HFFc6 (cell line): ENCODE results near the gene MCTS1. TPM values are rescaled to one million over a fixed set of nuclear protein-coding genes. Genes with fewer than 3 reads are reported as not detected.

Source experiments
- DNase-seq: peaks from one replicate; pipeline ENCODE4 v3.0.0-alpha.2; 2018
- H3K27ac Mint-ChIP-seq: 2 replicates; pipeline ENCODE4 v1.8.0; 2020; ENCODE audit warnings: mild to moderate bottlenecking, mixed read lengths
- H3K27me3 Mint-ChIP-seq: 2 replicates; pipeline ENCODE4 v1.8.0; 2021; ENCODE audit warnings: mild to moderate bottlenecking, moderate library complexity, mixed read lengths; ENCODE audit not compliant: insufficient read depth
- H3K36me3 Mint-ChIP-seq: 2 replicates; pipeline ENCODE4 v1.8.0; 2021; ENCODE audit warnings: low read depth, mixed read lengths
- H3K4me1 Mint-ChIP-seq: 2 replicates; pipeline ENCODE4 v1.8.0; 2020; ENCODE audit warnings: low read depth, mixed read lengths
- H3K4me3 Mint-ChIP-seq: 2 replicates; pipeline ENCODE4 v1.8.0; 2020; ENCODE audit warnings: mild to moderate bottlenecking, moderate library complexity, mixed read lengths
- H3K9me3 Mint-ChIP-seq: 2 replicates; pipeline ENCODE4 v1.8.0; 2020; ENCODE audit warnings: mild to moderate bottlenecking, mixed read lengths
- total RNA-seq, 6 experiments: library from RNA; stranded (reverse); fragmentation: NEBNext Ultra II Directional; extraction: Animal tissue kit (Norgen Biotek cat#: 25700); gene quantifications; 2 replicates in 1 of 6; 3 replicates in 5 of 6; pipeline ENCODE4 v1.2.3, GENCODE V29; 2021
- TF ChIP-seq, protein P1 (sequence below): fragments of 200-600 bp; sonication (generic); IDR thresholded peaks from 2 replicates; pipeline ENCODE4 v1.5.0; 2021; ENCODE audit warnings: antibody characterized with exemption, mild to moderate bottlenecking

The MCTS1 gene
- total RNA-seq, 6 experiments from 2014 or later, result 57.2 to 71.7 (median 64.7) TPM

- TF ChIP-seq, protein P1, sequence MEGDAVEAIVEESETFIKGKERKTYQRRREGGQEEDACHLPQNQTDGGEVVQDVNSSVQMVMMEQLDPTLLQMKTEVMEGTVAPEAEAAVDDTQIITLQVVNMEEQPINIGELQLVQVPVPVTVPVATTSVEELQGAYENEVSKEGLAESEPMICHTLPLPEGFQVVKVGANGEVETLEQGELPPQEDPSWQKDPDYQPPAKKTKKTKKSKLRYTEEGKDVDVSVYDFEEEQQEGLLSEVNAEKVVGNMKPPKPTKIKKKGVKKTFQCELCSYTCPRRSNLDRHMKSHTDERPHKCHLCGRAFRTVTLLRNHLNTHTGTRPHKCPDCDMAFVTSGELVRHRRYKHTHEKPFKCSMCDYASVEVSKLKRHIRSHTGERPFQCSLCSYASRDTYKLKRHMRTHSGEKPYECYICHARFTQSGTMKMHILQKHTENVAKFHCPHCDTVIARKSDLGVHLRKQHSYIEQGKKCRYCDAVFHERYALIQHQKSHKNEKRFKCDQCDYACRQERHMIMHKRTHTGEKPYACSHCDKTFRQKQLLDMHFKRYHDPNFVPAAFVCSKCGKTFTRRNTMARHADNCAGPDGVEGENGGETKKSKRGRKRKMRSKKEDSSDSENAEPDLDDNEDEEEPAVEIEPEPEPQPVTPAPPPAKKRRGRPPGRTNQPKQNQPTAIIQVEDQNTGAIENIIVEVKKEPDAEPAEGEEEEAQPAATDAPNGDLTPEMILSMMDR, result no peak
- Mint-ChIP-seq H3K27ac (no peak overlapping the region), H3K27me3 (no peaks in the 10 kb centered on the region), H3K4me1 (peaks cover 7% of the 10 kb centered on the region; the same call in 1 of the 2 replicates), H3K36me3 (0 out of 2 replicates have a peak, but pooled peaks cover 10% of the 10 kb centered on the region), H3K9me3 (no peaks in the 10 kb centered on the region), H3K4me3 (no peak overlapping the region)
- no peak for DNase-seq
Measured at GRCh38 chrX:120612086-120612485, 8.2 kb downstream of the MCTS1 start.

DNA sequence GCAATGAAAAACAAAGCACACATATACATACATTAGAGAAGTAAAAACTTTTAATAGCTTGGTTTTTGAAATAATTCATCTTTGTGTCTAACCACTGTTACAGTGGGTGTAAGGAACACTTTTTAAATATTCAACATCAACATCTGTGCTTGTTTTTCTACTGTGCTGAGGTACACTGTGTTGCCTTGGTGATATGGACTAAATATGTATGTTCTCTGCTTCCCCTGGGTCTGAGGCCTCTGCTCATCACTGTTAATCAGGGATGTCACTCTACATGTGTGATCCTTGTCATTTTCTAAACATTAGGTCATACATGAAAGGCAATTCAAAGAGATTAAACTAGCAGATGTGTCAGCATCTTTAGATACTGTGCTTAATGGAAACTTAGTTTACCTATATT is 10.9 kb downstream of the MCTS1 start:
- peaks cover 15% of the 10 kb centered on the region for H3K36me3 Mint-ChIP-seq
- no peak overlapping the region for H3K4me3 Mint-ChIP-seq
- no peaks in the 10 kb centered on the region for H3K27me3 Mint-ChIP-seq
- TF ChIP-seq, protein P1, result no peak
- peak overlapping the region; percentile 65 for H3K27ac Mint-ChIP-seq
- H3K4me1 Mint-ChIP-seq, result peaks cover 7% of the 10 kb centered on the region; the same call in 1 of the 2 replicates
- H3K9me3 Mint-ChIP-seq, result no peaks in the 10 kb centered on the region
- DNase-seq, result no peak

- H3K27ac Mint-ChIP-seq, result no peak overlapping the region
Measured at GRCh38 chrX:120617996-120618630, 14.2 kb downstream of the MCTS1 start.

GRCh38 chrX:120625371-120625770 is 21.5 kb downstream of the MCTS1 start:
- H3K36me3 Mint-ChIP-seq, result no peaks in the 10 kb centered on the region
- TF ChIP-seq, protein P1, result no peak
- DNase-seq, result peak; percentile 17
- H3K4me3 Mint-ChIP-seq, result peak overlapping the region; percentile 82
- no peaks in the 10 kb centered on the region for H3K27me3 Mint-ChIP-seq
- no peaks in the 10 kb centered on the region for H3K9me3 Mint-ChIP-seq
- peaks cover 20% of the 10 kb centered on the region for H3K4me1 Mint-ChIP-seq
- H3K27ac Mint-ChIP-seq, result peak overlapping the region; percentile 78

More at GRCh38 chrX:120617996-120618630, 14.2 kb downstream of the MCTS1 start:
- Mint-ChIP-seq H3K36me3 (peaks cover 17% of the 10 kb centered on the region), H3K27me3 (no peaks in the 10 kb centered on the region), H3K9me3 (no peaks in the 10 kb centered on the region), H3K4me1 (peaks cover 7% of the 10 kb centered on the region; the same call in 1 of the 2 replicates), H3K4me3 (no peak overlapping the region)
- no peak for DNase-seq
- TF ChIP-seq, protein P1, result no peak

GRCh38 chrX:120629667-120630537 is 26.0 kb downstream of the MCTS1 start, which contains the start of gene C1GALT1C1:
Gene C1GALT1C1, minus strand, starts transcription at chrX:120630054. Its CDS starts 2,888 bp downstream, at chrX:120627166.
- H3K4me3 Mint-ChIP-seq, result peak within 1 kb of the TSS; percentile 94
- TF ChIP-seq, protein P1, result no peak
- peak within 1 kb of the TSS; percentile 95 for H3K27ac Mint-ChIP-seq
- no peaks in the 10 kb centered on the region for H3K9me3 Mint-ChIP-seq
- no peaks in the 10 kb centered on the region for H3K36me3 Mint-ChIP-seq
- H3K4me1 Mint-ChIP-seq, result peaks cover 22% of the 10 kb centered on the region
- peak; percentile 85 for DNase-seq
- no peaks in the 10 kb centered on the region for H3K27me3 Mint-ChIP-seq
